Measurements from ENCODE around the gene GABRG3.

GABRG3 gene

GRCh38 chr15:27330326-27330725 is 359.3 kb downstream of the GABRG3 start:
- TF ChIP-seq PAX5 (IDR thresholded peaks at IDR 0.05; ENCODE audit: insufficient read depth, low read length, severe bottlenecking) (no peak), POLR2A (IDR thresholded peaks at IDR 0.05; ENCODE audit: low read depth, low read length) (no peak), SPI1 (IDR thresholded peaks at IDR 0.05; ENCODE audit: low read depth, low read length) (no peak), TAF1 (IDR thresholded peaks at IDR 0.05; ENCODE audit: low read depth, low read length) (no peak), POU2F2 (IDR thresholded peaks at IDR 0.05; ENCODE audit: low read depth, low read length) (no peak), POLR2AphosphoS5 (IDR thresholded peaks at IDR 0.05; ENCODE audit: low read depth, low read length) (no peak)
- no peak for DNase-seq (ENCODE audit: insufficient read length, low spot score)

GRCh38 chr15:27336676-27337075 is 365.7 kb downstream of the GABRG3 start:
- FAIRE-seq = no peak

More at GRCh38 chr15:27330326-27330725, 359.3 kb downstream of the GABRG3 start:
- no peak for FAIRE-seq

GRCh38 chr15:27339138-27339537 is 368.2 kb downstream of the GABRG3 start:
- FAIRE-seq (no peak), DNase-seq (ENCODE audit: insufficient read length, low spot score) (no peak)
- no peak for TF ChIP-seq TAF1 (IDR thresholded peaks at IDR 0.05; ENCODE audit: low read depth, low read length)
- TF ChIP-seq SPI1 (IDR thresholded peaks at IDR 0.05; ENCODE audit: low read depth, low read length) = no peak
- no peak for TF ChIP-seq POU2F2 (IDR thresholded peaks at IDR 0.05; ENCODE audit: low read depth, low read length)

More at GRCh38 chr15:27336676-27337075, 365.7 kb downstream of the GABRG3 start:
- TF ChIP-seq TAF1 (IDR thresholded peaks at IDR 0.05; ENCODE audit: low read depth, low read length) (no peak), POU2F2 (IDR thresholded peaks at IDR 0.05; ENCODE audit: low read depth, low read length) (no peak), PAX5 (IDR thresholded peaks at IDR 0.05; ENCODE audit: insufficient read depth, low read length, severe bottlenecking) (no peak), POLR2AphosphoS5 (IDR thresholded peaks at IDR 0.05; ENCODE audit: low read depth, low read length) (no peak), SPI1 (IDR thresholded peaks at IDR 0.05; ENCODE audit: low read depth, low read length) (no peak), POLR2A (IDR thresholded peaks at IDR 0.05; ENCODE audit: low read depth, low read length) (no peak)
- no peak for DNase-seq (ENCODE audit: insufficient read length, low spot score)

GRCh38 chr15:27341780-27342343 is 370.9 kb downstream of the GABRG3 start:
- no peak for TF ChIP-seq PAX5 (IDR thresholded peaks at IDR 0.05; ENCODE audit: insufficient read depth, low read length, severe bottlenecking)
- no peak for TF ChIP-seq POLR2AphosphoS5 (IDR thresholded peaks at IDR 0.05; ENCODE audit: low read depth, low read length)
- no peak for TF ChIP-seq POLR2A (IDR thresholded peaks at IDR 0.05; ENCODE audit: low read depth, low read length)
- FAIRE-seq (no peak), DNase-seq (ENCODE audit: insufficient read length, low spot score) (no peak)

- FAIRE-seq = no peak
- TF ChIP-seq POU2F2 (IDR thresholded peaks at IDR 0.05; ENCODE audit: low read depth, low read length) = no peak
- TF ChIP-seq SPI1 (IDR thresholded peaks at IDR 0.05; ENCODE audit: low read depth, low read length) = no peak
- no peak for TF ChIP-seq PAX5 (IDR thresholded peaks at IDR 0.05; ENCODE audit: insufficient read depth, low read length, severe bottlenecking)
- TF ChIP-seq TAF1 (IDR thresholded peaks at IDR 0.05; ENCODE audit: low read depth, low read length) = no peak
- TF ChIP-seq POLR2A (IDR thresholded peaks at IDR 0.05; ENCODE audit: low read depth, low read length) = no peak
- TF ChIP-seq POLR2AphosphoS5 (IDR thresholded peaks at IDR 0.05; ENCODE audit: low read depth, low read length) = no peak
- DNase-seq (ENCODE audit: insufficient read length, low spot score) = no peak
Observed at GRCh38 chr15:27342991-27343390, 372.0 kb downstream of the GABRG3 start.

GRCh38 chr15:27352136-27352535 is 381.2 kb downstream of the GABRG3 start:
- TF ChIP-seq TAF1 (IDR thresholded peaks at IDR 0.05; ENCODE audit: low read depth, low read length) (no peak), POLR2AphosphoS5 (IDR thresholded peaks at IDR 0.05; ENCODE audit: low read depth, low read length) (no peak), POLR2A (IDR thresholded peaks at IDR 0.05; ENCODE audit: low read depth, low read length) (no peak), SPI1 (IDR thresholded peaks at IDR 0.05; ENCODE audit: low read depth, low read length) (no peak), PAX5 (IDR thresholded peaks at IDR 0.05; ENCODE audit: insufficient read depth, low read length, severe bottlenecking) (no peak), POU2F2 (IDR thresholded peaks at IDR 0.05; ENCODE audit: low read depth, low read length) (no peak)
- DNase-seq (ENCODE audit: insufficient read length, low spot score) (no peak), FAIRE-seq (no peak)

- FAIRE-seq (no peak), DNase-seq (ENCODE audit: insufficient read length, low spot score) (no peak)
- no peak for TF ChIP-seq POLR2AphosphoS5 (IDR thresholded peaks at IDR 0.05; ENCODE audit: low read depth, low read length)
- no peak for TF ChIP-seq TAF1 (IDR thresholded peaks at IDR 0.05; ENCODE audit: low read depth, low read length)
- TF ChIP-seq PAX5 (IDR thresholded peaks at IDR 0.05; ENCODE audit: insufficient read depth, low read length, severe bottlenecking) = no peak
- TF ChIP-seq SPI1 (IDR thresholded peaks at IDR 0.05; ENCODE audit: low read depth, low read length) = no peak
- no peak for TF ChIP-seq POU2F2 (IDR thresholded peaks at IDR 0.05; ENCODE audit: low read depth, low read length)
- TF ChIP-seq POLR2A (IDR thresholded peaks at IDR 0.05; ENCODE audit: low read depth, low read length) = no peak
Observed at GRCh38 chr15:27353856-27354255, 382.9 kb downstream of the GABRG3 start.

GRCh38 chr15:27358751-27359434 is 387.9 kb downstream of the GABRG3 start:
- no peak for TF ChIP-seq PAX5 (IDR thresholded peaks at IDR 0.05; ENCODE audit: insufficient read depth, low read length, severe bottlenecking)
- TF ChIP-seq POU2F2 (IDR thresholded peaks at IDR 0.05; ENCODE audit: low read depth, low read length) = no peak
- no peak for TF ChIP-seq TAF1 (IDR thresholded peaks at IDR 0.05; ENCODE audit: low read depth, low read length)
- no peak for TF ChIP-seq POLR2AphosphoS5 (IDR thresholded peaks at IDR 0.05; ENCODE audit: low read depth, low read length)
- no peak for TF ChIP-seq SPI1 (IDR thresholded peaks at IDR 0.05; ENCODE audit: low read depth, low read length)
- no peak for TF ChIP-seq POLR2A (IDR thresholded peaks at IDR 0.05; ENCODE audit: low read depth, low read length)
- FAIRE-seq (no peak), DNase-seq (ENCODE audit: insufficient read length, low spot score) (peak; percentile 8)

GRCh38 chr15:27359586-27359985 is 388.6 kb downstream of the GABRG3 start:
- TF ChIP-seq POLR2AphosphoS5 (IDR thresholded peaks at IDR 0.05; ENCODE audit: low read depth, low read length) = no peak
- TF ChIP-seq POLR2A (IDR thresholded peaks at IDR 0.05; ENCODE audit: low read depth, low read length) = no peak
- no peak for TF ChIP-seq SPI1 (IDR thresholded peaks at IDR 0.05; ENCODE audit: low read depth, low read length)
- DNase-seq (ENCODE audit: insufficient read length, low spot score) (no peak), FAIRE-seq (no peak)

- no peak for DNase-seq (ENCODE audit: insufficient read length, low spot score)
- TF ChIP-seq POLR2A (IDR thresholded peaks at IDR 0.05; ENCODE audit: low read depth, low read length) (no peak), POLR2AphosphoS5 (IDR thresholded peaks at IDR 0.05; ENCODE audit: low read depth, low read length) (no peak), PAX5 (IDR thresholded peaks at IDR 0.05; ENCODE audit: insufficient read depth, low read length, severe bottlenecking) (no peak), POU2F2 (IDR thresholded peaks at IDR 0.05; ENCODE audit: low read depth, low read length) (no peak), SPI1 (IDR thresholded peaks at IDR 0.05; ENCODE audit: low read depth, low read length) (no peak), TAF1 (IDR thresholded peaks at IDR 0.05; ENCODE audit: low read depth, low read length) (no peak)
- FAIRE-seq = no peak
Observed at GRCh38 chr15:27360316-27360715, 389.3 kb downstream of the GABRG3 start.

All from GM12891 (cell line).